Inflammatory macrophage treated with lipopolysaccharide for 4 hours (primary cell): ENCODE measurements around the gene PDXK.
"Not testable (repeated sequence)": the region's sequence is repeated elsewhere in the genome, so short reads cannot be mapped to it uniquely, and the experiment has no call there.

Experiments
- DNase-seq: peaks from one replicate; pipeline ENCODE4 v3.0.0-alpha.2; 2020

PDXK gene

DNA sequence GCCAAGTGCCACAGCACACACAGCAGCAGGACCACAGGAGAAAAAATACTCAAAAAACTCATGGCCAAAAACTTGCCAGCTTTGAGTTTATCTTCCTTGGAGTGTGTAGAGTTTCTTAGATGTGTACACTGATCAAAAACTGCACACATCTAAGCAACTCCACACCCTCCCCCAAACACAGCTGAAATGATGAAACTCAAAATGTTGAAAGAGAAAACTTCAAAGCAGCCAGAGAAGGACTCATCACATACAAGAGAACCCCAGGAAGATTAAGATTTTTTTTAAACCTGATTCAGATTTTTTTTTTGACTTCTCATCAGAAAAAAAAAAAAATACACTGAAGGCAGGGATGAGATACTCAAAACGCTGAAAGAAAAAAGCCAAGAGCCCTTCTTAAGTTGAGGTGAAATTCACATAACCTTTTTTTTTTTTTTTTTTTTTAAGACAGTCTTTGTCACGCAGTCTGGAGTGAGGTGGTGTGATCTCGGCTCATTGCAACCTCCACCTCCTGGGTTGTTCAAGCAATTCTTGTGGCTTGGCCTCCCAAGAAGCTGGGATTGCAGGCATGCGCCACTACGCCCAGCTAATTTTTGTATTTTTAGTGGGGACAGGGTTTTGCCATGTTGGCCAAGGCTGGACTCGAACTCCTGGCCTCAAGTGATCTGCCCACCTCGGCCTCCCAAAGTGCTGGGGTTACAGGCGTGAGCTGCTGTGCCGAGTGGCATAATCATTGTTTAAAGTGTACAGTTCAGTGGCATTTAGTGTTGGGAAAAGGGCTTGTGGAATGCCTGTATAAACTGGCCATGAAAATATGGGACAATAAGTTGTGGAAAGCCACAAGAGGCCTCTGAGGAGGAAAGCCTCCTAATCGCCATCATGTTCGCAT is 20.9 kb upstream of the PDXK start:
- no peak for DNase-seq

DNA sequence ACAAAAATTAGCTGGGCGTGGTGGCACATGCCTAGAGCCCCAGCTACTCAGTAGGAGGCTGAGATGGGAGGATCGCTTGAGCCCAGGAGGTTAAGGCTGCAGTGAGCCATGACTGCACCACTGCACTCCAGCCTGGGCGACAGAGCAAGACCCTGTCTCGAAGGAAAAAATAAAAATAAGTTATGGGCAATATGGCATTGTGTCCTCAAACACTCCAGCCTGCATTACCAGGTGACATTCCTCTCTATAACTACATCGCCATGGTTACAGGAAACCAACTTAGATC is 19.5 kb upstream of the PDXK start:
- not testable (repeated sequence) for DNase-seq

DNA sequence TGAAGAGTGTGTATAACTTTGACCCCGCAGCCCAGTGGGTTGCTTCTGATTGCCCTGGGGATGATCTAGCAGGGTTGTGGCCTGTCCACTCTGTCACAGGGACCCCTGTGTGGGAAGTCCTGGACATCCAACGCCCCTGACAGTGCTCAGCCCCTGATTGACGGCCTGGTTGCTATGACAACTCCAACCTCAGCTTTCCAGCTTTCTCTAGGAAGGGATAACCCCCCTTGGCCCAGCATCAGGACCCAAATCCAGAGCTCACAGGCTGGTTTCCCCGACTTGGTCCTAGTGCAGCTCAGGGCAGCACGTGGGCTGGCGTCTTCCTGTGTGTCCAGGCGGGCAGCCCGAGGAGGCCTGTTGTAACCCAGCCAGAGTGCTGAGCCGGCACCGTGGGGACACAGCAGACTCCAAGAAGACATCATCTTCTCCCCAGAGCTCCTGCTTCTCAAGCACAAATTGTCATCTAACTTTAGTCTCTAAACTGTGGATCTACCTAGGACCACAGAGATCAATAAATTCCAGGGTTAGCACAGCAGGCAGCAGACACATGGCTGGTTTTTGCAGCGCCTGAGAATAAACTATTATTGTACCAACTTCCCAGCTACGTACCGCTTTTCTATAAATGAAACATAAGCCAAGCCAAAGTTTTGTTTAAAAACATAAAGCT is 18.9 kb upstream of the PDXK start:
- DNase-seq, result no peak

DNA sequence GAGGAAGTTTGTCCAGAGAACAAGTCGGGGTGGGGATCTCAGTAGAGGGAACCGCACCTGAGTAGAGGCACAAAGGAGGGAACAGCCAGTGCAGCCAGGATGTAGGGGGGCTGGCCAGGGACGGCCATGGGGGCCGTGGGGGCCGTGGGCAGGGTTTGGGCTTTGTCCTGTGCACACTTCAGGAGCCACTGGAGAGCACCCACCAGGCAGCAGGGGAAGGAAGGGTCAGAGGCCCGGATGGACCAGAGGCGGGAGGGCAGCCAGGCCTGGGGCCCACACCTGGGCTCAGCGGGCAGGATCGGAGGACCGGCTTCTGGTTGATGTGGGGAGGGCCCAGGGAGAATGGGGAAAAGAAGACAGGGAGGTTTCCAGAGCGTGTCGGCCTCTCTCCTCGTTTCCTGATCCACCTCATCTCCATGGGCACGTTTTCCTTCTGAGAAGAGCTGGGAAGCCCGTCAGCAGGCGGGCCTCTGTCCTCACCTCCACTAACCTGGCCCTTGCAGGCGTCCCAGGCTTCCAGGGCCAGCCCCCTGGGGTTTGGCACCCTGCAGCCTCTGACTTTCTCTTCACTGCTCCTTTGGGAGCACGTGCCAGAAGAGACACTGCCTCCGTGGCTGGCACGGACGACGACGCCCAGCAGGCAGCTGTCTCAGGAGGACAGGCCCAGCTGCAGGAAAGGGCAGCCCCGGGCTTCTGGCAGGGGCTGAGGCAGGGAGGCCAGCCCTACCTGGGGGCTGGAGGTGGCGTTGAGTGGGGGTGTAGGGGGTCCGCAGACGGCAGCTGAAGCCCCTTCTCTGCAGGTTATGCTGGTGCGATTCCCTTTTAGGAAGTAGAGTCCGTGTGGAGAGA is 16.8 kb upstream of the PDXK start:
- no peak for DNase-seq

DNA sequence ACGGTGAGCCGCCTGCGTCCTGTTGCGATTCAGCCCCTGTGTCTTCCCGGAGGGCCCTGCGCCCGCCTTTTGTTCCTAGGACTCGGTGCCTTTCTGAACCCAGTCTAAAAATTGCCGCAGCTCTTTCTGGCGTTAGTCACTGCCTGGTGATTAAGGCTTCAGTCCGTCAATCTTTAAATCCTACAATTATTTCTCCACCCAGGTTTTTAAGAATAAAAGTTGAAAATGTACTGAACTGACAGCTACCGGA is 16.2 kb upstream of the PDXK start:
- DNase-seq, result no peak

DNA sequence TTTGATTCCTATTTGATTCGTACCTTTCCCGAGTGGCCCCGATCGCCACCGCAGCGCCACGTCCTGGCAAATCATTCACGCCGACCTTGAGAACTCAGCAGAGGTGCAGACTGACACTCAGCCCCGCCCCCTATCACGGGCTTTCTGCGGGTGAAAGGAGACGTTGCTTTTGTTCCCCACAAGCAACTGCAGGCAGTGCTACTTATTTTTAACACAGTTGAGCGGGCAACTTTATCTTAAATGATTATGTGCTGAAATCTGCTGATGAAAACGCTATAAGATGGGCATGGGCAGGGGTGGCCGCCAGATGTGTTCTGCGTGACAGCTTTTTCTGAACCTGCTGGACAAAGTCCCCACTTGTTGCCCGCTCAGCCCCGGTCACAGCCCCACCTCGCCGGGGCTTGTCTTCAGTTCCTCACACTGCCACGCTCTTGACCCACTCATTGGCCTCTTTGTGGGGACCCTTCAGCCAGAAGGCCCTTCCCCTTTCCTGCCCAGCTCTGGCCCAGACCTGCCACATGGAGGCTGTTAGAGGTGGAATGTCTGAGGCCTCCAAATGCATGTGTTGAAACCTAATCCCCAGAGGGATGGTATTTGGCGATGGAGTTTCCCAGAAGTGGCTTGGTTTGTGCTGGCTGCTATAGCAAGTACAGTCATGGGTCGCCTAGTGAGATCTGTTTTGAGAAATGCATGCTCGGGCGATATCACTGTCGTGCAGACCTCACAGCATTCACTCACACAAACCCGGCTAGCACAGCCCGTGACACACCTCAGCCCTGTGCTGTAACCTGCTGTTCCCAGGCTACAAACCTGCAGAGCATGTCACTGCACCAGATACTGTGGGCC is 15.7 kb upstream of the PDXK start:
- DNase-seq, result peak; percentile 13

DNA sequence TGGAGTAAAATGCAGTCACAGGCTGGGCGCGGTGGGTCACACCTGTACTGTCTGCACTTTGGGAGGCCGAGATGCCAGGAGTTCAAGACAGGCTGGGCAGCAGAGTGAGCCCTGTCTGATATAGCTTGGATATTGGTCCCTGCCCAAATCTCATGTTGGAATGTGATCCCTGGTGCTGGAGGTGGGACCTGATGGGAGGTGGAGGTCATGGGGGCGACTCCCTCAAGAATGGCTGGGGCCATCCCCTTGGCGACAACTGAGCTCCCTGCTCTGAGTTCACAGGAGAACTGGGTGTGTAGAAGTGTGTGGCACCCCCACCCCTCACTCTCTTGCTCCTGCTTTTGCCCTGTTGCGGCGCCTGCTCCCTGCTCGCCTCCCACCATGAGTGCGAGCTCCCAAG is 11.5 kb upstream of the PDXK start:
- no peak for DNase-seq

DNA sequence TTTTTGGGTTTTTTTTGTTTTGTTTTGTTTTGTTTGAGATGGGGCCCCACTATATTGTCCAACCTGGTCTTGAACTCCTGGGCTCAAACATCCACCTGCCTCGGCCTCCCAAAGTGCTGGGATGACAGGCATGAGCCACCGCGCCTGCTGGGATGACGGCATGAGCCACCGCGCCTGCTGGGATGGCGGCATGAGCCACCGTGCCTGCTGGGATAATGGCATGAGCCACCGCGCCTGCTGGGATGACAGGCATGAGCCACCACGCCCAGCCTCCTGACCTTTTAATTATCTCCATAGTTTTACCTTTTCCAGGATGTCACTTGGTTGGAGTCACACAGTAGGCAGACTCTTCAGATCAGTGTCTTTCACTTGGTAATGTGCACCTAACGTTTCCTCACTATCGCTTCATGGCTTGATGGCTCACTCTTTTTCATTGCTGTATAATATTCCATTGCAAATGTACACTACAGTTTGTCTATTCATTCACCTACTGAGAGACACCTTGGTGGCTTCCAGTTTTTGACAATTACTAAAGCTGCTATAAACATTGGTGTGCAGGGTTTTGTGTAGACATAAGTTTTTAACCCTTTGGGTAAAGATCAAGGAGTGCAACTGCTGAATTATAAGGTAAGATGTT is 10.1 kb upstream of the PDXK start:
- no peak for DNase-seq

DNA sequence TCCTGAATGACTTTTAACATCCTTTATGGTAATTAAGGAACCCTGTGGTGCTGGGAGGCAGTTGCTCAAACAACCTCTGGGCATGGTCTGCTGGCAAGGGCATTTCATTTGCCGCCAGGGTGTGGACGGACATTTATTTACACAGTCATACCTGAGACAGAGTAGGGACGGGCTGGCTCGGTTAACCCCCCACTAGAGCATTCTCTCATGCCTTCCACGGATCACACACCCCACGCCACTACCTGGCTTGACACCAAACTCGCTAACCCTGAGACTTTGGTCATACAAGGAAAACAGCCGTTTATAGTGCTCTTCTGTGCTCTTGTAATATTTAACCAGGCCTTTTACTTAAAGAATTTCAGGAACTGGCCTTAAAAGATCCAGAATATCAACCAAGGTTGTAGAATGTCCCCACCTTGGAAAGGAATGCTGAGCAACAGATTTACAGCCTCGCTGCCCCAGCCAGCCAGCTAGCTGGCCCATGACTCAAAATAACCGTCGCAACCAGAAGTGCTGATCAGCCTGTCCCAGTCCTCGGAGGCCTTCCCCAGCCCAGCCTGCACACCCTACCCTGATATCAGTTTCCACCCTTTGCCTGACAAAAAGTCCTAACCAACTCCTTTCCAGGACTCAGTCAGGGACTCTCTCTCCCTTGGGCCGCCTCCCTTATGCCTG is 6.5 kb upstream of the PDXK start:
- no peak for DNase-seq

DNA sequence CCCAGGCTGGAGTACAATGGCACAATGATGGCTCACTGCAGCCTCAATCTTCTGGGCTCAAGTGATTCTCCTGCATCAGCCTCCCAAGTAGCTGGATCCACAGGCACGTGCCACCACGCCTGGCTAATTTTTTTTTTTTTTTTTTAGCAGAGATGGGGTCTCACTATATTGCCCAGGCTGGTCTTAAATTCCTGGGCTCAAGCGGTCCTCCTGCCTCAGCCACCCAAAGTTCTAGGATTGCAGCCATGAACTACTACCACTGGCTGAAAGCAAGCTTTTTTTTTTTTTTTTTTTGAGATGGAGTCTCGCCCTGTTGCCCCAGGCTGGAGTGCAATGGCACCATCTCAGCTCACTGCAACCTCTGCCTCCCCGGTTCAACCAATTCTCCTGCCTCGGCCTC is 5.8 kb upstream of the PDXK start:
- not testable (repeated sequence) for DNase-seq

DNA sequence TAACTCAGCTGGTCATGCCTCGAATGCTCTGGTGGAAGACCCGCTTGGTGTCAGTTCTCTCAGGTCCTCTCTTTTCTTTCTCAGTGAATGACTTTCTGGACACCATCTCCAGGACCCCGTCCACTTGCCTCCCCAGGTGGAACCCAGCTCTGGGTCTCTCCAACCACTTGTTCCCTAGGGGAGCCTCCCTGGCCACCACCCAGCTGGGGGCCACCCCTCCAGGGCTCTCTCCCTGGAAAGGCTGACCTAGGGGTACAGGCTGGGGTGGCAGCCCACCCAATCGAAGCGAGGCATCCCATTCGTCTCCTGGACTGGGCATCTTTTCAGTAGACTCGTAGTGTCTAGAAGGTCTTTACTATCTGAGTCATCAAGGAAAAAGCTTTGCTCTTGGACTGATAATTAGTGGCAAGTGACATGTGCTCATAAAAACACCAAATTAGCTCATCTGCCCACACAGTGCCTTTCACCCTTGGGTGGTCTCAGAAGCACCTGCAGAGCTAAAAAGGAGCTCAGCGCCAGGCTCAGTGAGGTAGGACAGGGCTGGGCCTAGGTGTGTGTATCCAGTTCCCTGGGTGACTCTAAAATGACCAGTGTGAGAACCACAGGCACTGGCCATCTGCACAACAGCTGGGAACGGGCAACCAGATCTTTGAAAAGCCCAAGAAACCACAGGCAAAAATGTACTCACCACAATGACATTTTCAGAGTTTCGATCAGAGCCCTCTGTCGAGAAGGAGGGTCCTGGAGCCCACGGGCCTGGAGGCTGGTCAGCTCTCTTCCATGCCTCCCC is 2.4 kb upstream of the PDXK start:
- DNase-seq, result no peak

DNA sequence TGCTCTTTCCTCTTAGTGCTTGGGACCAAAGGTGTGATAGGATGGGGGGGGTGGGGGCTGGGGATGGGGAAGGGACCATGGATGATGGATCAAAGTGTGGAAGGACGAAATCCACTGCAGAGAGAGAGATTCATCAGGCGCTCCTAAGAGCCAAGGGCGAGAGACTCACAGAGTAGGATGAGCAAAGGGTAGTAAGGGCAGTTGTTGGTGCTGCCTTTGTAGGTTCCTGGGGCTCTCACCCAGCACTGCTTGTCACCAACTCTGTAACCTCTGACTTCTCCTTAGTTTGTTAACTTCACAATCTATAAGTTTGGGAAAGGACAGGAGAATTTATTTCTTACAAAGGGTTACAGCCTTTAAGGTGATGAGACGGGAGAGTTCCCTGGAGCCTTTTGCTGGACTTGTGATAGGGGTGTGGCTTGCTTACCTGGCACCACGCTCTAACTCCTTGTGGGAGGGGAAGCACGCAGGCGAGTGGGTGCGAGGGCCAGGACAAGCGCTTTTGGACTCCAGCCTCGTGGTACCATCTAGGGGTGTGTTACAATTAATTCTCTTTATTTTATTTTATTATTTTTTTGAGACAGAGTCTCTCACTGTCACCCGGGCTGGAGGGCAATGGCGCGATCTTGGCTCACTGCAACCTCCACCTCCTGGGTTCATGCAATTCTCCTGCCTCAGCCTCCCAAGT is 1.6 kb upstream of the PDXK start:
- DNase-seq, result no peak

DNA sequence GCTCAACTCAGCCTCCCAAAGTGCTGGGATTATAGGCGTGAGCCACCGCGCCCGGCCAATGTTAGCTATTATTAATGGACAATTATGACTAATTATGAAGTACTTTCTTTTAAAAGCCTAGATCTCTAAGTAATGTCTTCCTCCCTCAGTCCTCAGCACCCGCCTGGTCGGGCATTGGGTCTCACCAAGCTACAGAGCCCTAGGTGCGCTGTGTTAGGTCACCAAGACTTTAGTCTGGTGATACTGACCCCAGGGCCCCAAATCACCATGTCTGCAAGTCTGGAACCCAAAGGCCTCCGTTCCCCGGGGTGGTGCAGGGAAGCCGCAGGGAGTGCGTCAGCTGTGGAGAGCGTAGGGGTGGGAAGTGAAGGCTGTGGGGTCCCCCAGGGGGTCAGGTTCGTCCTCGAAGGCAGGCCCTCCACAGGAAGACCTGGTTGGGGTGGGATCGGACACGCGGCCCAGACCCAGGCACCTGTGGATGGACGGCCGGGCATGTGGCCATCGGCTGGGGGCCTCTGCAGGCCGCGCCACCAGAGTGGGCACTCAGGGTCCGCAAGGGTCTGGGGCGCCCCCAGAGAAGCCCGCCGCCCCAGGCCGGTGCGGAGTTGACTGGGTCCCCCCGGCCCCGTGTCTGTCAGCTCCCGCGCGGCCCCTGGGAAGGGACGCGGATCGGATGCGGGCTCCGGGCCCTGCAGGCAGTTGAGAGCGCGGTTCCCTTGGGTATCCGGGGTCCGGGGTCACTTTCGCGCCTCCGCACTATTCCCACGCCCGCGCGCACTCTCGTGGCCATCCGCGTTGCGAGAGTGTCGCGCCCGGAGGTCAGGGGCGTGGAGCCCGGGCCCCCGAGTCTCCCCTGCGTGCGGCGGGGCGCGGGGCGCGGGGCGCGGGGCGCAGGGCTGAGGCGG is 710 bp upstream of the PDXK start:
- no peak for DNase-seq

DNA sequence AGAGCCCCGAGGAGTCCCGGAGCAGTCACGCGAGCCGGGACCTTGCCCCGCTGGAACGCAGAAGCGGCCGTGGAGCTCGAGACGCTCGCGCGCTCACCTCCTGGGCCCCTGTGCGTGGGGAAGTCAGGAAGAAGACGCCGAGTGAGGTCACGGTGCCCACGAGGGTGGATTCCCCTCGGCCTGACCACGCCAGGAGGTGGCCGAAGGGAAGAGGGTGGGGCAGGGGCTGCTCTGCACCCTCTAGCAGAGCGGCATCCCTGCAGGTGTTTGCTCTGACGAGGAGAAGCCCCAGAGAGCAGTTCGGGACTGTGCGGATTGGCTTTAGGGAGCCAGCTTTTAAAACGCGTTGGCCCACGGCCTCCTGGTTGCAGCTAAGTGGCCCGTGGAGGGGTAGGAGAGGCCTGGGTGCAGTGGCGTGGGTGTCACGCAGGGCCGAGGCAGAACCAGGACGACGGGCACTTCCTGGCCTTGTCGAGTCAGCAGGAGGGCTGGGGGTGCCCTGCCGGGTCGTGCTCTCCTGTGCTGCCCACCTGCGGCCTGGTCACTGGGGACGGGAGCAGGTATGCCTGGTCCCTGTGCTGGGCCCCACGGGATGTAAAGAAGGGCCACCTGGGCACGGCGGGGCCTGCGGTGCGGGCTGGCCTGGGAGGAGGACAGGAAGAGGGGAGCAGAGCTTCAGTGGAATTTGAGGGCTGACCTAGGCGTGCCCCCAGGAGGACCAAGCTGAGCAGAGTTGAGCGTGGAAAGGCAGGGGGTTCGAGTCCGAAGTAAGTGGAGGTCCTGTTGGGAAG is 1.0 kb downstream of the PDXK start:
- DNase-seq, result peak; percentile 71

DNA sequence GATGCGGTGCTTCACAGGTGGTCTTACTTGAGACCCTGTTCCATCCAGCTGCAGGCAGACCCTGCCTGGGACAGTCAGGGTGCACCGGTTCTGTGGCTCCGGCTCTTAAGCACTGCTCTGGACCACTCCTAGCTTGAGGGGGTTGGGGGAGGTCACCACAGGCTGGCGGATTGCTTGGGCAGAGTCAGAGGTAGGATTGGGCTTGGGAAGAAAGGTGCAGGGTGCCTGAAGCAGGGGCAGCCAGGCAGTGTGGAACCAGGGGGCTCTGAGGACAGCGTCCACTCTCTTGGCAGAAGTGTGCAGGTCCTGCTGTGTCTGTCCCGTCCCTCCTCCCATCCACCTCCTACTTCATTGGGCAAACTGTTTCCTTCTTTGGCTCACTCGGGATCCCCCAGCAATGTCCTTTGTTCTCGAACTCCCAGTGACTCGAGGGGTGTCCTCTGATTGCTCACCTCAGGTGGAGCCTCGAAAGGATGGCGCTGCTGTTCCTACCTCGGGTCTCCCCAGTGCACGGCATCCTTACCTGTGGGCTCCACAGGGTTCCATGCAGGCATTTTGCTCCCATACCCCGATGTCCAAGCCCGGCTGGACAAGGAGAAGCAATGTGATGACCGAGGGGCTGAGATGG is 1.7 kb downstream of the PDXK start:
- DNase-seq, result no peak

DNA sequence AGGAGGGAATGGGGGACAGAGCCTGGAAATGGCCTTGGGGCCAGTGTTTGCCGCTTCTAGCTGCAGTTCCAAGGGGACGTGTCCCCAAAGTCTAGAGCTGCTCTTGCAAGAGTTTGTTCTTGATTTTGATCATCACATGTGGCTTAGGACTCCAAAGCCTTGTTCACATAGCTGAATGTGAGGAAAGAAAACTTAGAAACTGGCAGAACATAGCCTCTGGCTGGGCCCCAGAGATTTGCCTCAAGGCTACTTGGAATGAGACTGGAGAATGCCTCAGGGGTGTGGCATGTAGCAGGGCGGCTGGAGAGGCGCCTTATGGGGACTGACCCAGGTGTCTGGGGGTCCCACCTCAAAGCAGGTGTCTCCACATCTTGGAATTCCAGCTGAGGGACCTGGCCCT is 2.3 kb downstream of the PDXK start:
- no peak for DNase-seq

DNA sequence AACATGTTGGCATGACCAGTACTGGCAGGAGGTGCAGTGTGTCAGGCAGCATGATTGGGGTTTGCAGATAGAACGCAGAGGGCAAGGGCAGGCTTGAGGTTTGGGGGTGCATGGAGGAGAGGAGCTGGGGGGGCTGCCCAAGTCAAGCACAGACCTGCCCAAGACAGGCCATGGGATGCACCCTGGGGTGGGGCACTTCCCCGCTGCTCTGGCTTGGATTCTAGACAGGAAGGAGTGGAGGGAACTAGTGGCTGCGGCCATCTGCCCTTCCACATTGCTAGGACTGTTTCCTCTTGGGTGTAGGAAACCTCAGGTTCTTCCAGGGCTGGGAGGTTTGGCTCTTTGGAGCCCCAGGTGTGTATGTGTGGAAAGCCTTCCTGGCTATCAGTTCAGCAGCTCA is 3.0 kb downstream of the PDXK start:
- DNase-seq, result peak; percentile 44

DNA sequence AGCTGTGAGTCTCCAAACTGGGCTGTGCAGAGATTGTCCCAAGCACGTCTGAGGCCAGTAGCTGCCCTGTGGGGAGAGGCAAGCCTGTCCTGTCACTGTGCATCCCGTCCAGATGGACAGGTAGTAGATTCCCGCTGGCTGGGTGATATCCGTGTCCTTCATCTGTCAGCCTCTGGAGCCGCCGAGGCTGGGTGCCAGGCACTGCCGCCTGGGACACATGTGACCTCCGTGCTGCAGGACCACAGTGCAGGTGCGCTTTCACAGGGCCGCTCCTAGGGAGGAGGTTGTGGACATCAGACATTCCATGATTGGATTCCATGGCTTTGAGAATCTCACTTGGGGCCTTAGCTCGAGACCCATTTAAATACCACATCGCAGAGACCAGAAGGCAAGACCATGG is 4.7 kb downstream of the PDXK start:
- no peak for DNase-seq
